GM18499 (cell line): ENCODE data around the gene CLSTN2.
"Not testable (repeated sequence)": the region's sequence is repeated elsewhere in the genome, so short reads cannot be mapped to it uniquely, and the experiment has no call there.

Experiments
- ATAC-seq: cut with Tn5 transposase; IDR thresholded peaks from one replicate; pipeline ENCODE4 v1.9.1; 2021; ENCODE audit warnings: moderate number of reproducible peaks; ENCODE audit not compliant: insufficient read depth, unreplicated experiment

CLSTN2 gene

GRCh38 chr3:140387244-140387643 lies 452.3 kb downstream of the CLSTN2 start:
- ATAC-seq = no peak

DNA sequence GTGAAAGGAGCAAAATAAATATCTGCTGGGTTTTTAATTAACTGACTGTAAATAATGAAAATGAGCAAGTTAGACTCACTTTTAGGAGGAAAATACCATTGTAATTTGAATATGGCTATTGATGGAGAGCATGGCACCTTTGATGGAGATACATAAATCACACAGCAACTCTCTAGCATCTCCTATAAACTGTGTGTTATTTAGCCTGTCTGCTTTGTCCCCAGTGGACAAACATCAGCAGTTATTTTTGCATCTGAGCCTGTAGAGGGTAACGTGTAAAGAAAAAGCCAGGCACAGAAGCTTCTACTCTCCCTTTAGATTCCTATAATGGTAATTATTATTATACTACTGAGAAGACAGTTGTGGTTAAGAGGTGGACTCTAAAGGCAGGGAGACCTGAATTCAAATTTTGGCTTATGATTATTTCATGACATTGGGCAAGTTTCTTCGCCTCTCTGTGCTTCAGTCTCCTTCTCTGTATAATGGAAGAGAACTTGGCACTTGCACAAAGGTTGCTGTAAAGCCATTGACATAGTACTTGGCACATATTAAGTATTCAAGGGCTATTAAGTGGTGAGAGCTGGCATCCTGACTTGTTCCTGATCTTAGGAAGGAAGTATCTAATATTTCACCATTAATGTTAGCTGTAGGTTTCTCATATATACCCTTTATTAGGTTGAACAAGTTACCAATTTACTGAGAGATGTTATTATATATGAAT lies 453.4 kb downstream of the CLSTN2 start:
- ATAC-seq = no peak

- ATAC-seq = no peak
These were observed 456.1 kb downstream of the CLSTN2 start for GRCh38 chr3:140391061-140391460.

- ATAC-seq = no peak
These were observed 459.6 kb downstream of the CLSTN2 start for GRCh38 chr3:140394488-140395133.

- ATAC-seq = no peak
These were observed 460.4 kb downstream of the CLSTN2 start for GRCh38 chr3:140395134-140396075.

DNA sequence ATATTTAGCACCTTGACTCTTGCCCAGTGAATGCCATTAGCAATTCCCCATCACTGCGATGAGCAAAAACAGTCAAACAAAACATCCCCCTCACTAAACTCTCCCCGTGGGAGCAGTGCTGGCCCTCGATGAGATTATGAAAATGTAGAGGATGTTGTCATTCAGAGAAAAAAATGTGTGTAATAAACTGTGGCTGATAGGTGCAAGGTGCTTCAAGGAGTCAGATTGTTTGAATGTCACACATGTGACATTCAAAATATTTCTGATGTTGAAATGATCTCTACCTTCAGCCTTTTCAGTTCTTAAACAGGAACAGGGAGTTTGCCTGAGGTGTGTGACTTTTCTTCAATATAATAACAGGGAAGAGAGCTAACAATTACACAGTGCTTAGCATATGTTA lies 461.1 kb downstream of the CLSTN2 start:
- ATAC-seq = no peak

DNA sequence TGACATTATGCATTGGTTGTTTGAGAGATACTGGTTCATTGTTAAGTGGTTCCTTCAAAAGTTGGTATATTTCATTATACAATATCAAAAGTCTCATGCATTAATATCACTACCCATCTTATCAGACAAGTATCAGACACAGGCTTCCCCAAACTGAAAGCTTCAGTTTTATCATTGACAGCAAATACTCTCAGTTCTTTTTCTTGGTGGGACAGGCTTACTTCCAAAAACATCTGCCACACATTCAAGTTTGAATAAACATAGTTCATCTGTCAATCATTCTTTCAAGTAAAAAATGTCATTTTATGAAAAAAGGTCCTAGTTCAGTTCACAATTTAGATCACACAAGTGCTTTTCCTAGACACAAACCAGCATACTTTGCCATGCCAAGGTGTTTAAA lies 462.9 kb downstream of the CLSTN2 start:
- ATAC-seq = no peak

DNA sequence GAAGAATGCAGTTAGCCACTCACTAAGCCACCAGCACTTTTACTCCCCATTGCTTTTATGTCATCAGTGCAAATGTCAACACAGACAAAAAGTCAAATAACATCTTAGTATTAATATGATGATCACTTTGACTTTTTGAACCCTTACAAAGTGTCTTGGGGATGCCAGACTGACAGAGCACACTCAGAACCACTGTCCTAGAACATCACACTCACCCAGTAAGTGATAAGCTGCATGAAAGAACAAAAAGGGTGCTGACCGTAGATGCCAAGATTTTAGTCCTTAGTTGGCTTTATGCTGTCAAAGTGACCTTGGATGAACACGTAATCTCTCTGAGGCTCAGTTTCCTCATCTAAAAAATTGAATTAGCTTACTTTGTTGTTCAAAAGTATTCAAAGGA lies 463.4 kb downstream of the CLSTN2 start:
- ATAC-seq = no peak

- no peak for ATAC-seq
These were observed 464.9 kb downstream of the CLSTN2 start for GRCh38 chr3:140399871-140400270.

DNA sequence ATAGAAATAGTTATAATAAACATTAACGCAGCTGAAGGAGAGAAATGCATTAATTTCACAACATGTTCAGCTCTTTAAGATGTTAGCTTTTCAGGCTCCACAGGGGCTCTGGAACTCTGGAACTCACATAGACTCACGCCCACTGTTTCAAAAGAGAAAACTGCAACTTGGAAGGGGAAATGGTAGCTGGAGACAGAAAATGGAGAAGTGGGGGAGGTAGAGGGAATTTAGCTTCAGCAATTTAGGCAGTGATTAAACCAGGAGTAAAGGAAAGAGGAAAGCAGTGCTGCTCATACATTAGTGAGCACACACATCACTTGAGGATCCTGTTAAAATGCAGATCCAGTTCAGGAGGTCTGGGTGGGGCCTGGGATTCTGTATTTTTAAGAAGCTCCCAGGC lies 468.1 kb downstream of the CLSTN2 start:
- ATAC-seq = no peak

- ATAC-seq = no peak
These were observed 468.6 kb downstream of the CLSTN2 start for GRCh38 chr3:140403608-140404007.

- no peak for ATAC-seq
These were observed 471.7 kb downstream of the CLSTN2 start for GRCh38 chr3:140406655-140407054.

GRCh38 chr3:140408252-140408651 lies 473.3 kb downstream of the CLSTN2 start:
- no peak for ATAC-seq

GRCh38 chr3:140416666-140417065 lies 481.7 kb downstream of the CLSTN2 start:
- ATAC-seq = no peak

GRCh38 chr3:140420621-140421357 lies 485.8 kb downstream of the CLSTN2 start:
- ATAC-seq = no peak

GRCh38 chr3:140421884-140422283 lies 486.9 kb downstream of the CLSTN2 start:
- ATAC-seq = no peak

GRCh38 chr3:140423146-140423545 lies 488.2 kb downstream of the CLSTN2 start:
- no peak for ATAC-seq

DNA sequence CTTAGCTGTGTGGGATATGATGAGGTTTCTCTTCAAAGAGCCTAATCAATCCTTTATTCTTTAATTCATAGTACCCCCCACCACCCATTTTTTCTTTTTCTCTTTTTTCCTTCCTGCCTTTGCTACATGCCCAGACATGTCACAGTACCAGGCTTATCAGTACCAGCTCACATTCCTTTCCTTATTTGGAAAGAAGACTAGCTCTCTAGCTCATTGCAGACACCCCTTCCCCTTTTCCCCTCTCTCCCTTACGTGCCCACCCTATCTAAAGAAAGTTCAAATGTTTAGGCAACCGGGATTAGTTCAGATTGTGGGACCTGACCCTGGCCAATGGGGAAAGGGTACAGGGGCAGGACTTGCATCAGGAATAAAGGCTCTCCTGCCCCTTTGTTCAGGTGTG lies 488.6 kb downstream of the CLSTN2 start:
- ATAC-seq = not testable (repeated sequence)

DNA sequence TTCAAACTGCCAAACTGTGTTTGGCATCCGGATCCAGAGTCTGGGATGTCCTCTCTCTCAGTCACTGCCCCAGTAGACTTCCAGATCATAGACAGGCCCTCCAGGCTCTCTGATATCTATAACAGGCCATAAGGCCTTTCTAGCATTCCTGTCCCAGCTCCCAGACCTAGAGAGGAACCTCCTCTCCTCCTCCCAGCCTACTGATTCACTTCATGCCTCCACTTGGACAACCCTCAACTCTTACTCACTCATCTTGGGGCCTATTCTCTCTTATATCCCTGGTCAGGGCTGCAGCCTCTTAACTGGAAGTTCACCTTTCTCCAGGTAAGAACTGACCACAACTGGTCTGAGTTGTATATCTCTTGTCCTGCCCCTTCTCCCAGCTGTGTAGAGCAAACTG lies 489.2 kb downstream of the CLSTN2 start:
- no peak for ATAC-seq

GRCh38 chr3:140424726-140425125 lies 489.7 kb downstream of the CLSTN2 start:
- ATAC-seq = no peak
